Fibroblast of skin of back (primary cell): ENCODE data around the gene DMKN.

Experiments used
- DNase-seq: peaks from one replicate; pipeline ENCODE4 v3.0.0-alpha.2; 2013

The DMKN gene

DNA sequence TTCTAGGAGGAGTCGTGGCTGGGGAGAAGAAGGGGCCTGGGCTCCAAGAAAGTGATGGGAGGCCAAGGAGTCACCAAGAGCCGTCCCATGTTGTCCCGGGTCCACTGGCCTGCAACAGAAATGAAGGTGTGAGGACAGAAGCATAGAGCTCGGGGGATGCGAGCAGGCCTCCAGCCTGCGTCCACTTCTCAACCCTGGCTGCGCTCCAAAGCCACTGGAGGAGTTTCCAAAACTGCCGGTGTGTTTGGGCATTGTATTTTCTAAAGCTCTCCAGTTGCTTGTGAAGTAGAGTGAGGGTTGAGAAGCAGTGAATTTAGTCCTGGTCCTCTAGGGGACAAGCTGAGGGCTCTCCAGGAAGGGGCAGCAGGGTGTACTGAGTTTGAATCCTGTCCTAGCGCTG lies 52.4 kb downstream of the DMKN start:
- no peak for DNase-seq

DNA sequence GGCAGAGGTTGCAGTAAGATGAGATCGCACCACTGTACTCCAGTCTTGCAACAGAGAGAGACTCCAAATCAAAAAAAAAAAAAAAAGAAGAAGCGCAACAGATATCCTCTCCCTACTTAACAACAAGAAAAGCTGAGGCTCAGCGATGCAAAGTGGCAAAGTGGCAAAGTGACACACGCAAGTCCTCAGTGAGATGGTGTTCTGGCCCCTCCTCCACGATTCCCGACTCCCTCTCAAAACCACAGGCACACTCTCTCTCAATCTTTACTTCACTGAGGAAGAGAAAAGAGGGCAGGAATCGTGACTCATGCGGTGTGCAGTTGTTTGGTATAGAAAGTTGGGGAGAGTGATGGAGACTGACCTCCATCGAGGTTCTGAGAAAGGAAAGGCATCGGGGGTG lies 52.8 kb downstream of the DMKN start:
- no peak for DNase-seq

DNA sequence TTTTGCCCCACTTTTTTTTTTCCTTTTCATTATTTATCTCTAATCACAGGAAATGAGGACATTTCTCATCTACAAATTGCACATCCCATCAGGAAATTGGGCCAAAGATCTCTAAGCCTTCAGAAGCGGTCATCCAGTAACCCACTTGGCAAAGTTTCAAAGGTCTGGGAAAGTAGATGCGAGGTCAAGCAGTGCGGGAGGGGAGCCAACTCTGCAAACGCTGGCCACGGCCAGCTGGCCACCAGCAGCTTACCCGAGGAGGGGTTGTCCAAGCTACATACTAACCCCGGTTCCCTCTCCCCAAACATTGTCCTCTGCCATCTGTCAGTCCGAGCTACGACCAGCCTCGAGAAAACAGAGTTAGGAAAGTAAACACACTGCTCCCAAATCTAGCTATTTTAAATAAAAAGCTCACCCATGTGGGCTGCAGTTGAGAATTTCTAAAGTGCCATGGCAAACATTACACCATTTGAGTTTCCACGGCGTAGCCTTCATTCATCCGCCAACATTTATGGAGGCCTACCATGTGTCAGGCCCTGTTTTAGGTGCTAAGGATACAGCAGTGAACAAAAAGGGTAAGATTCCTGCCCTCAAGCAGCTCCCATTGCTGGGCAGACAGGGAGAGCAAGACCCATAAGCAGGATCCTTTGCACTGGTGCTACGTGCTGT lies 53.9 kb downstream of the DMKN start:
- DNase-seq, result no peak

DNA sequence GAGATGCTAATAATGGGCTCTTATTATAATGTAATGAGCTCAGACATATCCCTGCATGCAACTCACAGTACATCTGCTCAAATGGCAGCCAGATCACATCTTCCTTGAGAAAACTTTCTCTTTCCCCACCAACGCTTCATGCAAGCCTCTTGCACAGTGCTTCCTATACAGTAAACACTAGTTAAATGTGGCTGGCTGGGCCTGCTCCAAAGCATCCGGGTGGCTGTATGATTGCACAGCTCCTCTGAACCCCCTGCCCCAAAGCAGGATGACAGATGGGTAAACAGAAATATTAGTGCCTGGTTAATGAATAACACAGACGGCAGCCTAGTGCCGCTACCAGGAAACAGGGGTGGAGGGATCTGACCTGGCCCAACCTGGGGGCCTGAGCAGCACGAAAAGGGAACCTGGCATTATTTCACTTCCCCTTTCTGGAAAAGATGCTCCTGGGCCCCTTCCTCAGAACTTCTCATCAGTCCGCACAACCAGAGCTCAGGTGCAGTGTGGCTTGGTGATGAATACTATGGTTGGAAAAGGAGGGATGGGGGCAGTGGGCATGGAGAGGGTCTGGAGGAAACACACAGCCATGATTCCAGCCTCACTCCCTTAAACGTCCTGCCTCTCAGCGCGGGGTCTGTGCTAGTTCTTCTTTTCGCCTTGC lies 54.6 kb downstream of the DMKN start:
- no peak for DNase-seq

DNA sequence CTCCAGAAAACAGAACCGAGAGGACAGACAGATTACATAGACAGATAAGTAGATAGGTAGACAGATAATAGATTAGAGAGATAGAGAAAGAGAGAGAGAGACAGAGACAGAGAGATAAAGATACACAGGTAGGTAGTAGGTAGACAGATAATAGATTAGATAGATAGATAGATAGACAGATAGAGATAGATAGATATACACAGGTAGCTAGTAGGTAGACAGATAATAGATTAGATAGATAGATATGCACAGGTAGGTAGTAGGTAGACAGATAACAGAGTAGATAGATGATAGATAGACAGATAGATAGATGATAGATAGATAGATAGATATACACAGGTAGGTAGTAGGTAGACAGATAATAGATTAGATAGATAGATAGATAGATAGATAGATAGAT lies 55.3 kb downstream of the DMKN start:
- no peak for DNase-seq

DNA sequence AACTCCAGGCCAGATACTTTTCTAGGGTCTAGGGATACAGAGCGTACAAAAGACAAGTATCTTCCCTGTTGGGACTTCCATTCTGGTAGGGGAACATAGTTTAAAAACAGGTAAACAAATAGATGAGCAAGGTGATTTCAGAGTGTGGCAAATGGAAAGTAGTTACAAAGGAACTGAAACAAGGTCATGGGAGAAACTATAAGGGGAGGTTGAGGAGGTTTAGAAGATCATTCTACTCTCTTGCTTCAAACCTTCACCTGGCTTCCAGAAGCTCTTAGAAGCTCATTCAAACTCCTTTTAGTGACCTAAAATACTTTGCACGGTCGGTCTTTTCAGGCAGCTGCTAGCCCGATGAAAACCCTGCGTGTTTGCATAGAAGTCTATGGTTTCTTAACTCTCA lies 56.3 kb downstream of the DMKN start:
- no peak for DNase-seq

DNA sequence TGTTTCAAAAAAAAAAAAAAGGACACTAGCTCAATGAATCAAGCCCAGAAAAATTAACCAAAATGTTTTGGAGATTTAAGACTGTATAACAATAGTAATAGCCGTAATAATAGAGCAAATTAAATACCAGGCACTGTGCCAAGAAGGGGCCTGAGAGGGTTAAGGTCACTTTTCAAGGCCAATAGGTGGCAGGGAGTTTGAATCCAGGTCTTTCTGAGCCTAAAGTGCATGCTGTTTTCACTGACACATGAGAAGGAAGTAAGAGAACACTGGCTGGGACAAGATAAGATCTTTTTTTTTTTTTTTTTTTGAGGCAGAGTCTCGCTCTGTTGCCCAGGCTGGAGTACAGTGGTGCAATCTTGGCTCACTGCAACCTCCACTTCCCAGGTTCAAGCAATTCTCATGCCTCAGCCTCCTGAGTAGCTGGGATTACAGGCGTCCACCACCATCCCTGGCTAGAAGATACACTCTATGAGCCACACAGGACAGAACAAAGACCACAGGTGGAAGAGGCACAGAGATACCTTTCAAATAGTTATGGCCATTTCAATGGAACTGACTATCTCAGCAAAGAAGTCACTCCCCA lies 57.7 kb downstream of the DMKN start:
- no peak for DNase-seq

DNA sequence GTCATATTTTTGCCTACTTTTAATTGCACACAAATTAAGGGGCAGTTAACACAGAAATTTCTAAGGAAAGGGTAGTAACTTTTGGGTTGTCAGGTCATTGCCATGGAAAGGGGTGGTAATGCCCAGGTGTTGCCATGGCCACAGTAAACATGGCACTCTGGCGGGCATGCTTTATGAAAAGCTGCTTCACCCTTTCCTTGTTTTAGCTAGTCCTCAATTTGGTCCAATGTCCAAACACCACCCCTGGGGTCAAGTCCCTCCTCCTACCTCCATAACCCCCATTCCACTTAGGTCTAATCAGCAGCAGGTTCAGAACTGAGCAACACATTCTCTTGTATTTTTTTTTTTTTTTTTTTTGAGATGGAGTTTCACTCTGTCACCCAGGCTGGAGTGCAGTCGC lies 58.8 kb downstream of the DMKN start:
- no peak for DNase-seq

DNA sequence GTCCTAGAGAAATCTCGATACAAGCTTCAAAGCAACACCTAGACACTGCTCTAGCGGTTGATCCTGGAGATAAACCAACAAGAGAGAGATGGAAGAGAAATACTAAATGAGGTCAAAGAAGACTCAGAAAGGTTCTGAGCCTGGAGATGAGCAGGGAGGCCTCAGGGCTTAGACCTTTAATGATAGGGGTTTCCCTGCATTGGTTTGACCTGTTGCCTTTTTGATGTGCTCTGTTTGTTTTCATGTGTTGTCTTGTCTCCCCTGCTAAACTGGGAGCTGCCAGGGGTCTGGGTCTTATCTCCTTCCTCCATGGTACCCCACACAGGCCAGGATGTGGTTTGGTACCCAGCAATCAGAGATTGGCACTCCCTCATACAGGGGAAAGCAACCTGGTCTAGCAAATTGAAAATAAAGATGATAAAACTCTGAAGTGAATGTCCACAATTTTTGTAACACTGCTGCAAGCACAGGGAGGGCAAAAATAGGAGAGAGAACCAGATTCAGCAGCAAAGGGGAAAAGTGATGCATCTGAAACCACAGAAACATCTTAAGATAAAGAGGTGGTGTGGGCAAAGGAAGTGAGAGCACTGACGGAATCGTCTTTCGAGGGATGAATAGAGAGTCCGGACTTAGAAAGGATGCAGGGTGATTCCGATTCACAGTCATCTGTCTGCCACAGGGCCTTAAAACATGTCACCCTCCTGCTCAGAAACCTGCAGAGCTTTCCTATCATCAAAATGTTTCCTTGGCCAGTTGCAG lies 61.9 kb downstream of the DMKN start:
- DNase-seq, result no peak

DNA sequence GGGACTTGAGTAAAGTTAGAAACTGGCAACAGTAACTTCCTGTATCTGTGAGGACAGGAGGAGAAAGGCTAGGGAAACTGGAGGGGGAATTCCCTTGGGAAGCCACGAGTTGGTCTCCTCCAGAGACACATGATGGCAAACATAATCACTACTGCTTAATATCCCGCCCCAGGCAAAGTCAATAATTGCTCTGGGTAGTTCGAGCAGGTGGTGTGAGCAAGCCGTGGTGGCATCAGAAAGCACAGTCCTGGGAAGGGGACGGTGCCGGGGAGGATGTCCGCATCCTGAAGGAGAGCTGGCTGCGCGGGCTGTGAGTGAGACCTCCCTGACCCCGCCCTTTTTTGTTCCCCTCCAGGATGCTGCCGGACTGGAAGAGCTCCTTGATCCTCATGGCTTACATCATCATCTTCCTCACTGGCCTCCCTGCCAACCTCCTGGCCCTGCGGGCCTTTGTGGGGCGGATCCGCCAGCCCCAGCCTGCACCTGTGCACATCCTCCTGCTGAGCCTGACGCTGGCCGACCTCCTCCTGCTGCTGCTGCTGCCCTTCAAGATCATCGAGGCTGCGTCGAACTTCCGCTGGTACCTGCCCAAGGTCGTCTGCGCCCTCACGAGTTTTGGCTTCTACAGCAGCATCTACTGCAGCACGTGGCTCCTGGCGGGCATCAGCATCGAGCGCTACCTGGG lies 63.9 kb downstream of the DMKN start:
- no peak for DNase-seq

DNA sequence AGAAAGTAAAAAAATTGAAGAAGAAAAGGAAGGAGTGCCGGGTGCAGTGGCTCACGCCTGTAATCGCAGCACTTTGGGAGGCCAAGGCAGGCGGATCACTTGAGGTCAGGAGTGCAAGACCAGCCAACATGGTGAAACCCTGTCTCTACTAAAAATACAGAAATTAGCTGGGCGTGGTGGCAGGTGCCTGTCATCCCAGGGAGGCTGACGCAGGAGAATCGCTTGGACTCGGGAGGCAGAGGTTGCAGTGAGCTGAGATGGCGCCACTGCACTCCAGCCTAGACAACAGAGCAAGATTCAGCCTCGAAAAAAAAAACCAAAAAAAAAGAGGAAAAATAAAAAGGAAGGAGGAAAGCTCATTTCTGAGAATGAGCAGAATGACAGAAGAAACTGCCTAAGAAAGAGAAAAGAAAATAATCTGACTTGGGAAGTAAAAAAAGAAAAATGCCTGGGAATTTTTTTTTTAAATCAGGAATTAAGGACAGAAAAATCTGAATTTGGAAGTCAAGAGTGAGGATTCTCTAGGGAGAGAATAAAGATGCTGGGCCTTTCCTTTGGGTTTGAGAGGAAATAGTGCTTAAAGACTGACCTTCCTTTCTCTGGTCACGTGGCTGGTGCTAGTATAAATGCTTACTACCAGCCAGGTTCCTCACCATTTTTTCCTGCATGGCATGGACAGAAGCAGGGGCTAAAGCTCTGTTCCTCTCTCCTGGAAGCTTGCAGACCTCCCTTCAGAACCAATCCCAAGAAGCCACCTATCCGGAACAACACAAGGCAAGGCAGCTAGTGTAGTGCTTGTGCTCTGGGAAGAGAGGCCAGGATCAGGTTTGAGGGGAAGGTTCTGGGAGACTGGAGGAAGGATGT lies 65.6 kb downstream of the DMKN start, which contains the start of gene FFAR2:
FFAR2 (plus strand) TSS at position 652 of the 864 bp plus-strand sequence. CDS start 1,458 bp downstream, outside the sequence.
- DNase-seq, result no peak
